ENCODE results near the gene ZNF780B.

Gene ZNF780B

GRCh38 chr19:40090241-40091204 is 34.5 kb upstream of the ZNF780B start, which contains the start of gene ZNF780A:
TSS of gene ZNF780A (minus strand) at chr19:40090943. CDS start at chr19:40084753, 6,190 bp downstream.
- no peak for TF ChIP-seq CTCF (conservative IDR thresholded peaks at IDR 0.05; ENCODE audit: low read depth, low read length)
- peak within 1 kb of the TSS; percentile 96 for H3K4me3 ChIP-seq (ENCODE audit: low read depth, low read length)
- DNase-seq (ENCODE audit: low read depth): peak; percentile 53

DNA sequence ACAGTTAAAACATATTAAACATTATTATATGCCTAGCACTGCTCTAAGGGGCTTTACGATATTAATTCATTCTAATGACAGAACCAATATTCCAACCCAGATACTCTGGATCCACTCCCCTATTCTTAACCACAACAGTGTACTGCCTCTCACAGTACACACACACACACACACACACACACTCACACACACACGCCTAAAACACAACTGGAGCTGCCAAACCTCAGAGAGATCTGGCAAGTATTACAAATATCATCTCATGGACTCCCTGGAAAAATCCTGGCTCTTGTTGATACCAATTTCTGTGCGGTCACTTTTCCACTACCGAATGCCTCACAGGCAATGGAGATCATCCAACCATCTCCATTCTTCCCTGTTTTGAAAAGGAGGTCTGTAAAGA is 33.4 kb upstream of the ZNF780B start:
- no peak for TF ChIP-seq CTCF (conservative IDR thresholded peaks at IDR 0.05; ENCODE audit: low read depth, low read length)
- peak overlapping the region; percentile 96 for H3K4me3 ChIP-seq (ENCODE audit: low read depth, low read length)
- peak; percentile 19 for DNase-seq (ENCODE audit: low read depth)

GRCh38 chr19:40088299-40089047 is 32.4 kb upstream of the ZNF780B start:
- DNase-seq (ENCODE audit: low read depth): no peak
- no peak for TF ChIP-seq CTCF (conservative IDR thresholded peaks at IDR 0.05; ENCODE audit: low read depth, low read length)
- no peak overlapping the region for H3K4me3 ChIP-seq (ENCODE audit: low read depth, low read length)

GRCh38 chr19:40084948-40085347 is 28.9 kb upstream of the ZNF780B start:
- no peak for TF ChIP-seq CTCF (conservative IDR thresholded peaks at IDR 0.05; ENCODE audit: low read depth, low read length)
- peak; percentile 41 for DNase-seq (ENCODE audit: low read depth)
- H3K4me3 ChIP-seq (ENCODE audit: low read depth, low read length): no peak overlapping the region

- TF ChIP-seq CTCF (conservative IDR thresholded peaks at IDR 0.05; ENCODE audit: low read depth, low read length): no peak
- no peak for DNase-seq (ENCODE audit: low read depth)
- no peak overlapping the region for H3K4me3 ChIP-seq (ENCODE audit: low read depth, low read length)
Measured at GRCh38 chr19:40081411-40081810, 25.4 kb upstream of the ZNF780B start.

- no peak for TF ChIP-seq CTCF (conservative IDR thresholded peaks at IDR 0.05; ENCODE audit: low read depth, low read length)
- H3K4me3 ChIP-seq (ENCODE audit: low read depth, low read length): no peak overlapping the region
- DNase-seq (ENCODE audit: low read depth): no peak
Measured at GRCh38 chr19:40080289-40080688, 24.3 kb upstream of the ZNF780B start.

Measured in choroid plexus epithelial cell (primary cell).